EH (cell line): ENCODE measurements around the gene ORM2.

Experiments used
- DNase-seq: peaks from one replicate; pipeline ENCODE4 v3.0.0-alpha.2; 2015; ENCODE audit warnings: low read depth

The ORM2 gene

DNA sequence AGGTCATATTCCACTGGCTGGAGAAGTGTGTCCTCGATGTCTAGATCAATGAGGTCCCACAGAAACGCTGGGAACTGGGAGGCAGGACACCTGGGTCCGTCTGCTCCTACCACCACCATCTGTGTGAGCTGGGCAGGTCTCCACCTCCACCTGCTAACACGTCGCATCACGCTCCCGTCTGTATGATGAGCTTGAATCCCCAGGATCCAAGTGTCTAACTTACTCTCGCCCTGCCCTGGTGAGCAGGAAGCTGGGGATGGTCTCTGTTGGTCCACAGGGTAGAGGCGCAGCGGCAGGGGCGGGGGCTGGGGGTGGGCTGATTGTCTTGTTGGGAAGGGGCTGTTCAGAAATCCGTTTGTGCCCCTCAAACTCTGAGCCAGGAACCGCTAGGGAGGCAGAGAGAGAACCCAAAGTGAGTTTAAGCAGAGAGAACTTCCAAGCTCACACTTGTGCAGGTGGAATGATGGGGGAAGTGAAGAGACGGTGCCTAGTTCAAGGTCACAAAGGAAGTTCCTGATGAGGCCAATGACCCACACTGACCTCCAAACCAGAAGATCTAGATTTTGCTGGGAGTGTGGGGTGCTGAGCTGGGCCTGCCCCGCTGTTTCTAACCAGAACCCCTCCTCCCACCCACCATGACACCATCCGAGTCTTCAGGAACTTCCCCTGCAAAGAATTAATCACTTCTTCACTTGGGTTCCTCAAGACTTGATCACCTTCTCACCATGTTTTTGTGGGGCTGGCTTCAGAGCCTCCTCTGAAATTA is 21.1 kb downstream of the ORM2 start:
- DNase-seq: no peak

- no peak for DNase-seq
These were observed 22.3 kb downstream of the ORM2 start for GRCh38 chr9:114351932-114352331.

GRCh38 chr9:114355821-114356220 is 26.2 kb downstream of the ORM2 start:
- DNase-seq: no peak

DNA sequence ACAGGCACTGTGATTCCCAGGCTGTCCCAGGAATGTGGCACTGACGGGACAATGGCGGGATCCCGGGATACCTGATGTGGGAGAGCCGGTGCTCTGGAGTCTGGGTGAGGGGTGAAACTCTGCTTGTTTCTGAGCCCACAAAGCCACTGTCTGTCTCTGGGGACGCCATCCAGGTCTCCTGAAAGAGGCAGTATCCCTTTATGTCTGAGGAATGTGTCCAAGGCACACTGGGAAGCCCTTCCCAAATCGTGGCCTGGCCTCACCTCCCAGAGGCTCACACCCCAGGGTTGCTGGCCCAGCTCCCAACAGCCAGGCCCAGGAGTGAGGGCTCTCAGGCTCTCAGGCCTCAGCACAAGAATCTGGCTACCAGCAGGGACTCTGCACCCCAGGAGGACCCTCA is 27.1 kb downstream of the ORM2 start:
- no peak for DNase-seq

DNA sequence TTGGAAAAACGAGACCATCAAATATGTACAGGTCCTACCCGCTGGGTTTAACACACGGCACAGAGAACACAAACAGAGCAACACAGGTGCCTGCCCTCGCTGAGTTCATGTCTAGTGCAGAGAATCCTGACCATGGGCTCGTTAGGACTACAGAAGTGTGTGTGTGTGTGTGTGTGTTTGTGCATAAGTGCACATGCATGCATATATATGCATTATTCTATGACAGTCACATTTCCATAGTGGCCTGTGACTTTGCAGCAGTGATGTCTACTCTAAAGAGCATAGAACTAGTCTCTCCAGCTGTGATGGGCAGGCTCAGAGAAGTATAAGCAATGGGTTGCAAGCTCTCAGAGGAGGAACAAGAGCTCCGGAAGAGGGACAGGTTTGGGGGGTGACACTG is 27.7 kb downstream of the ORM2 start:
- DNase-seq: no peak

GRCh38 chr9:114357911-114358328 is 28.3 kb downstream of the ORM2 start:
- DNase-seq: no peak

DNA sequence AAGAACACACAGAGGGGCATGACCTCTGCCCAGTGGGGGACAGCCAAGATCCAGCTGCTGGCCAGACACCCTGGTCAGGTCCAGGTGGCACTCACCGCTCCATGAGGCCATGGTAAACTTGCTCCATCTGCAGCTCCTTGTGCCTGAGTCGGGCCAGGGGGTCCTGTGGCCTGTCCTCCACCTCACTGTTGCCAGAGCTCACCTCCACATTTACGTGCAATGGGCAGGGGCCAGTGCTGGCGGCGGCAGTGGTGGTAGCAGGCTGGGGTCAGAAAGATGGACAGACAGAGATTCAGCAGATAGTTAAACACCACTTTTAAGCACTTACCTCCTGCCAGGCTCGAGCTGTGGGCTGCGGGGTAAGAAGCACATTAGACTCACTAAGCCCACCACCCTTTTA is 30.1 kb downstream of the ORM2 start:
- no peak for DNase-seq

DNA sequence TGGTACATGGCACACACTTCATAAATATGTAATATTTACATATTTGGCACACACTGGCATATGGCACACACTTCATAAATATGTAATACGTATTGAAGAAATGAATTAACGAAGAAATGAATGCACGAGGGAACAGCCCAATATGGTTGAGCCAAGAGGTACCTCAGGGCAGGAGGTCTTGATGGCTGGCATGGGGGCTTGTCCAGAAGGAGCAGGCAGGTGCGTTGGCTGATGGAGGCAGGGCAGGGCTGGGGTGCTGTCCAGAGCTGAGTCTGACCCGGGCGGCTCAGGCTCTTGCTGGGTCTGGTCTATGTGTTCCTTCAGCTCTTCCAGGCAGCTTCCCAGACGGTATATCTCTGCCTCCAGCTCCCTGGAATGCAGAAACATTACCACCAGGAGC is 31.9 kb downstream of the ORM2 start:
- DNase-seq: no peak

GRCh38 chr9:114362394-114362793 is 32.7 kb downstream of the ORM2 start:
- no peak for DNase-seq

- no peak for DNase-seq
These were observed 33.8 kb downstream of the ORM2 start for GRCh38 chr9:114363424-114363823.

DNA sequence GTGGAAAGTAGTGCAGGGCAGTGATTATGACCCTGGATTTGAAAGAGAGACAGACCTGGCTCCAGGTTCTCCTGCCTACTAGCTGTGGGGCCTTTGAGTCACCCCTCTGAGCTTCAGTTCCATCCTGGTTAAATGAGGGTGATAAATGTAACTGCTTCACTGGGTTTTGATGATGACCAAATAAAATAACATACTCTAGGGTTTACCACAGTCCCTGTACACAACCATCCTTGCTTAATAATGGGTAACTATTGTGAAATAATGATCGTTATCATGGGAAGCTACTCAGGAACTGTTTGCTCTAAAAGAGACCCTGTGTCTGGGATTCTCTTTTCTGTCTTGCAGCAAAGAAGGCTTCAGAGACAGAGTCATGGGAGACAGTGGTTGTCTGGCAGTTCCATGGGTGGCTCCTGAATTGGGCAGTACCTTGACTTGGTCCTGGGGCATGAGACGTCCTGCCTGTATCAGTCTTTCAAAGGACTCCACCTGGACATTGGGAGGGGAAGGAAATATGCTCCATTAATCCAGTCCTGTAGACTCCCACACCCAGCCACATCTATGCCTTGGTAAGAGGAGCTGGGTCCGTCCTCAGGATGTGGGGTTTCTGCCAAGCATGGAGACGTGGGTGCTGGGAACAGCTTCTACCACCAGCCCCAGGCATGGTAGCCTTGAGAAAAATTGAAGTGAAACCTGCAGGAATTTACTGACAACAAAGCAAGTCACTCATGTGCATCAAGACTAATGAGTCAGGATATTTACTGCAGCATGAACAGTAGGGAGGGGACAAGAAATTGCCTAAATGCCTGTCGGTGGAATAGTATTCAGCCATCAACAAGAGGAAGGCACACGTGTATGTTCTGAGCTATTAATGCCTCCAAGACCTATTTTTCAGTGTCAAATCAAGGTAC is 34.7 kb downstream of the ORM2 start:
- DNase-seq: peak; percentile 95

GRCh38 chr9:114365194-114365593 is 35.5 kb downstream of the ORM2 start:
- DNase-seq: no peak

DNA sequence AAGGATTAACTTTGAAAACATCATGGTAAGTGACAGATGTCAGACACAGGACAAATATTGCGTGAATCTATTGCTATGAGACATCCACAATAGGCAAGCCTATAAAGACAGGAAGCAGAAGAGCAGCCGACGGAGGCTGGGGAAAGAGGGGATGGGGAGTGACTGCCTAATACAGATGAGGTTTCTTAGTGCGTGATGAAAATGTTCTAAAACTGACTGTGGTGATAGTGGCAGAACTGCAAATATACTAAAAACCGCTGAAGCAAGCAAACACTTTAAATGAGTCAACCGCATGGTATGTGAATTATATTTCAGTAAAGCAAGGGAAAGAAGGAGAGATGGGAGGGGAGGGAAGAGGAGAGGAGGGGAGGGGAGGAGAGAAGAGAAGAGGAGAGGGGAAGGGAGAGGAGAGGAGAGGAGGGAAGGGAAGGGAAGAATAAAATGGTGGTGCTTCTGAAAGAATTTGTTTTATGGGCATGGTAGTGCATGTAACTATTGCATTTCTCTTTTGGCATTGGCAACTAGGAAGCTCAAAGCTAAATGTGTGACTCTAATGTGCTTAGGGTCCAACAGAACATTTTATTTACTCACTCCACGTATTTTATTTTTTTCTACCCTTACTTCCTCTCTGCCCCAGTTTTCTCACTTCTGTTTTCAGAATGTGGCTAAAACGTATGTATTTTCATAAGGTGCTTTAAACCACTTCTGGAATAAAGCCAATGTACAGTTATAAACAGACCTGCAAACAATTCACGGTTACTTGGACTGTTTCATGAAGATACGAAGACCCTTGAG is 36.9 kb downstream of the ORM2 start:
- DNase-seq: peak; percentile 95

- DNase-seq: no peak
These were observed 37.7 kb downstream of the ORM2 start for GRCh38 chr9:114367366-114367765.

GRCh38 chr9:114367772-114368569 is 38.3 kb downstream of the ORM2 start:
- no peak for DNase-seq

DNA sequence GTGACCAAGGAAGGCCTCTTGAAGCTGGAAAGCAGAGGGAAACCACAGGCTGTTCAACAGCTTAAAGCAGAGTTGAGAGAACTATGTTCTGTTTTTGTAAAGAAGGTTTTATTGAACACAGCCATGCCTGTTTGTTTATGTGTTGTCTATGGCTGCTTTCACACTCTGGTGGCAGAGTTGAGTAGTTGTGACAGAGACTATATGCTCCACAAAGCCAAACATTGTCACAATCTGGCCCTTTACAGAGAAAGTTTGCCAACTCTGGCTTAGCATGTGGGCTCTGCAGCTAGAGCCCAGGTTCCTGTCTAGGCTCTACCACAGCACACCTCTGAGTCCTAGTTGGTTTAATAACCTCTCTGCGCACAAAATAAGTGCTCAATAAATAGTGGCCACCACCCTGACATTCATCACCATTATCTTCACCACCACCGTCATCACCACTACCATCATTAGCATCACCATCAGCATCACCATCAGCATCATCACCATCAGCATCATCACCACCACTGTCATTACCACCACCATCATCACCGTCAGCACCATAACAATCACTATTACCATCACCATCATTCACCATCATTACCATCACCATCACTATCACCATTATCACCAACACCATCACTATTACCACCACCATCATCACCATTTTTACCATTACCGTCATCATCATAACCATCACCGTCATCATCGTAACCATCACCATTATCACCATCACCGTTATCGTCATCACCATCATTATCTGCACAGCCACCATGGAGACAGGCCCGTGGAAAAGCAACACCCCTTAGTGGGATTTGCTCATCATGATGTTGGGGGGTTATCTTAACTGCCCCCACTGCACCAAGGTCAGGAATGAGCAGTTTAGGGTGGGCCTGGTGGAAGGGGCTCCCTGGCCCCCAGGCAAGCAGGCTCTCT is 39.8 kb downstream of the ORM2 start:
- no peak for DNase-seq

- no peak for DNase-seq
These were observed 40.7 kb downstream of the ORM2 start for GRCh38 chr9:114370251-114370967.

GRCh38 chr9:114370968-114371320 is 41.3 kb downstream of the ORM2 start:
- no peak for DNase-seq

GRCh38 chr9:114371343-114371944 is 41.8 kb downstream of the ORM2 start:
- DNase-seq: no peak
